ENCODE data around the gene RNF2. TPM values are rescaled to one million over a fixed set of nuclear protein-coding genes. Genes with fewer than 3 reads are reported as not detected.

Gene RNF2
- total RNA-seq, 2 donors from 2014 or later, result 14.9 to 21.7 TPM

DNA sequence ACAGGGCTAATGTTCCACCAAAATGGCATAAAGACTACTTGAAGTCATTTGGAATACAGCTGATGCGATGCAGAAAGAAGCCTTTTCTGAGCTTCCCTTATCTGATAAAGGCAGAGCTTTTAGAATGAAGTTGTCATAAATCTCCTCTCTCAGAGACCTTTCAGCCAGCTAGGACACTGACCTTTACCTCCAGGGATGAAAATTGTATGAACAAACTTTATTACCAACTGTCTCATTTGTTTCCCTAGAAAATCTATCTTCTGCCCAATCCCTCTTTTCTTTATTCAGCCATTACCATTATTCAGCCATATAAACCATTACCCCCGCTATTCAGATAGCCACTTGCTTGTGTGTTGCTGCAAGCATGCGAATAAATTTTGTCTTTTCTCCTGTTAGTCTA lies 29.7 kb upstream of the RNF2 start:
- Histone ChIP-seq H3K9me3 (no peaks in the 10 kb centered on the region), H3K4me1 (no peaks in the 10 kb centered on the region), H3K4me3 (no peak overlapping the region), H3K27me3 (no peaks in the 10 kb centered on the region), H3K27ac (no peak overlapping the region), H3K36me3 (no peaks in the 10 kb centered on the region), H3K9ac (ENCODE audit: low read depth in 2 of 2, low read length in 2 of 2) (no peak overlapping the region)
- TF ChIP-seq, protein P1, sequence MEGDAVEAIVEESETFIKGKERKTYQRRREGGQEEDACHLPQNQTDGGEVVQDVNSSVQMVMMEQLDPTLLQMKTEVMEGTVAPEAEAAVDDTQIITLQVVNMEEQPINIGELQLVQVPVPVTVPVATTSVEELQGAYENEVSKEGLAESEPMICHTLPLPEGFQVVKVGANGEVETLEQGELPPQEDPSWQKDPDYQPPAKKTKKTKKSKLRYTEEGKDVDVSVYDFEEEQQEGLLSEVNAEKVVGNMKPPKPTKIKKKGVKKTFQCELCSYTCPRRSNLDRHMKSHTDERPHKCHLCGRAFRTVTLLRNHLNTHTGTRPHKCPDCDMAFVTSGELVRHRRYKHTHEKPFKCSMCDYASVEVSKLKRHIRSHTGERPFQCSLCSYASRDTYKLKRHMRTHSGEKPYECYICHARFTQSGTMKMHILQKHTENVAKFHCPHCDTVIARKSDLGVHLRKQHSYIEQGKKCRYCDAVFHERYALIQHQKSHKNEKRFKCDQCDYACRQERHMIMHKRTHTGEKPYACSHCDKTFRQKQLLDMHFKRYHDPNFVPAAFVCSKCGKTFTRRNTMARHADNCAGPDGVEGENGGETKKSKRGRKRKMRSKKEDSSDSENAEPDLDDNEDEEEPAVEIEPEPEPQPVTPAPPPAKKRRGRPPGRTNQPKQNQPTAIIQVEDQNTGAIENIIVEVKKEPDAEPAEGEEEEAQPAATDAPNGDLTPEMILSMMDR (IDR thresholded peaks at IDR 0.05), result no peak
- intact Hi-C loops (cut with DNase I), result no loop called here
- no peak for DNase-seq

DNA sequence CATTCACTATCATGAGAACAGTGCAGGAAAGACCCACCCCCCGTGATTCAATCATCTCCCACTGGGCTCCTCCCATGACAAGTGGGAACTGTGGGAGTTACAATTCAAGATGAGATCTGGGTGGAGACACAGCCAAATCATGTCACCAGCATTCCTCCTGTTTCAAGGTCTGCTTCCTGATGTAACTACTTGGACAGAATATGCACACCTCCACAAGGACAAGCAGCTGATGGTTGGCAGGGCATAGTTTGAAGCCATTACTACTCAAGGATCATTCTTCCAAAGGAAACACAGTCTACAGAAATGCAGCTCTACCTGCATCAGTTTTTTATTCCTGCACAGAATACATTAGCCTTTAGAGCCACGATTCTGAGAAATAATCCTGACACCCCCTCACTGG lies 28.5 kb upstream of the RNF2 start:
- DNase-seq, result no peak
- Histone ChIP-seq H3K9ac (ENCODE audit: low read depth in 2 of 2, low read length in 2 of 2) (no peak overlapping the region), H3K27ac (no peak overlapping the region), H3K4me1 (no peaks in the 10 kb centered on the region), H3K4me3 (no peak overlapping the region), H3K9me3 (no peaks in the 10 kb centered on the region), H3K36me3 (no peaks in the 10 kb centered on the region), H3K27me3 (no peaks in the 10 kb centered on the region)
- intact Hi-C loops (cut with DNase I), result no loop called here
- TF ChIP-seq, protein P1 (IDR thresholded peaks at IDR 0.05), result no peak

DNA sequence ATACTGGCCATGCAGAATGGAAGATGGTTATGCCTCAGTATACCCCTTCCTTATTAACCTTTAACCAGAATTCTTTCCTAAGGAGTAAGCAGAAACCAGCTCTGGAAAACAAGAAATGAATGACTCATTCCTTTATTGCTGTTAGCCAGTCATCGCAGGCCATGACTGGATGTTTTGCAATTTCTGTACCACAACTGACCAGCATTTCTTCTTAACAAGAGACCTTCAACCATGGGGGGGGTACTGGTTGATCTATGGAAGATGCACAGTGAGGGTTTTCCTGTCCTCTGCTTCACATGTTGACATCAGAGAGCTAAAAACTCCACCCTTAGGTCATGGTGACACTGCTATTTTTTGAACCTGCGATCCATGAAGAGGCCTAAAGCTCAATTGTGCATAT lies 28.0 kb upstream of the RNF2 start:
- H3K9ac ChIP-seq (ENCODE audit: low read depth in 2 of 2, low read length in 2 of 2), result no peak overlapping the region
- intact Hi-C loops (cut with DNase I), result no loop called here

DNA sequence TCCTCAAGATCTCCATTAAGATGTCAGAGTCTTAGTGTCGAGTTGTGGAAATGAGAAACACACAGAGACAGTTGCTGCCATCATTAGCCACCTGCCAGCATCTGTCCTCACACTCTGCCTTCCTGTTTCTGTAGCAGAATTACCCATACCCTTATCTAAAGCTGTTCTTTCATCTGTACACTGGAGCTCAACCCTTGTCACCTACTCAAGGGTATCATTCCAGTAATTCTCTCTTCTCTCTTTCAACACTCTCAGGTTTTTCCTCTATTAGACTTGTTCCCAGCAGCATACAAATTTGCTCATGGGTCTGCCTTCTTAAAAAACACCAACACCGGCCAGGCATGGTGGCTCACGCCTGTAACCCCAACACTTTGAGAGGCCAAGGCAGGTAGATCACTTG lies 27.4 kb upstream of the RNF2 start:
- TF ChIP-seq, protein P1 (IDR thresholded peaks at IDR 0.05), result no peak
- DNase-seq, result no peak
- H3K9me3 ChIP-seq, result no peaks in the 10 kb centered on the region
- intact Hi-C loops (cut with DNase I), result no loop called here
- H3K36me3 ChIP-seq, result no peaks in the 10 kb centered on the region
- H3K4me1 ChIP-seq, result no peaks in the 10 kb centered on the region
- no peak overlapping the region for H3K9ac ChIP-seq (ENCODE audit: low read depth in 2 of 2, low read length in 2 of 2)
- no peak overlapping the region for H3K27ac ChIP-seq
- no peaks in the 10 kb centered on the region for H3K27me3 ChIP-seq
- no peak overlapping the region for H3K4me3 ChIP-seq

More for the DNA sequence above, 28.0 kb upstream of the RNF2 start:
- H3K27me3 ChIP-seq, result no peaks in the 10 kb centered on the region
- no peak overlapping the region for H3K4me3 ChIP-seq
- no peaks in the 10 kb centered on the region for H3K9me3 ChIP-seq
- H3K36me3 ChIP-seq, result no peaks in the 10 kb centered on the region
- DNase-seq, result no peak
- H3K27ac ChIP-seq, result no peak overlapping the region
- H3K4me1 ChIP-seq, result no peaks in the 10 kb centered on the region
- TF ChIP-seq, protein P1 (IDR thresholded peaks at IDR 0.05), result no peak

DNA sequence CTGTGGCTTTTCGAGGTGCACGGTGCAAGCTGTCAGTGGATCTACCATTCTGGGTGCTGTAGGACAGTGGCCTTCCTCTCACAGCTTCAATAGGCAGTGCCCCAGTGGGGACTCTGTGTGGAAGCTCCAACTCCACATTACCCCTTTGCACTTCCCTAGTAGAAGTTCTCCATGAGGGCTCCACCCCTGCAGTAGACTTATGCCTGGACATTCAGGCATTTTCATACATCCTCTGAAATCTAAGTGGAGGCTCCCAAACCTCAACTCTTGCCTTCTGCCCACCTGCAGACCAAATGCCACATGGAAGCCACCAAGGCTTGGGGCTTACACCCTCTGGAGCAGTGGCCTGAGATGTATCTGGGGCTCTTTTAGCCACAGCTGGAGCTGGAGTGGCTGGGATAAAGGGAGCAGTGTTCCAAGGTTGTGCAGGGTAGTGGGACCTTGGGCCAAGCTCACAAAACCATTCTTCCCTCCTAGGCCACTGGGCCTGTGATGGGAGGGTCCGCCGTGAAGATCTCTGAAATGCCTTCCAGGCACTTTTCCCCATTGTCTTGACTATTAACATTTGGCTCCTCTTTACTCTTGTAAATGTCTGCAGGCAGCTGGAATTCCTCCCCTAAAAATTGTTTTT lies 18.0 kb upstream of the RNF2 start:
- Histone ChIP-seq H3K4me3 (no peak overlapping the region), H3K36me3 (no peaks in the 10 kb centered on the region), H3K27me3 (no peaks in the 10 kb centered on the region), H3K4me1 (no peaks in the 10 kb centered on the region), H3K9me3 (no peaks in the 10 kb centered on the region), H3K27ac (no peak overlapping the region), H3K9ac (ENCODE audit: low read depth in 2 of 2, low read length in 2 of 2) (no peak overlapping the region)
- no peak for DNase-seq
- intact Hi-C loops (cut with DNase I), result no loop called here
- TF ChIP-seq, protein P1 (IDR thresholded peaks at IDR 0.05), result no peak
